ENCODE results near the gene MSRB2.

- TF ChIP-seq CTCF (IDR thresholded peaks at IDR 0.05; ENCODE audit: poor library complexity) = no peak
- TF ChIP-seq EZH2 (IDR thresholded peaks at IDR 0.05; ENCODE audit: borderline replicate concordance) = no peak
- TF ChIP-seq EZH2phosphoT487 (IDR thresholded peaks at IDR 0.05; ENCODE audit: low read depth, severe bottlenecking, unreplicated experiment) = no peak
Observed at GRCh38 chr10:23116486-23117205, 21.3 kb downstream of the MSRB2 start.

All from hepatocyte (in vitro differentiated cells).